OCI-LY7 (cell line): Measurements from ENCODE around the gene XYLT1. TPM values are rescaled to one million over a fixed set of nuclear protein-coding genes. Genes with fewer than 3 reads are reported as not detected.

Experiments
- BruUV-seq: library from RNA; stranded (reverse); fragments of 400-500 nt; replicated peaks from 2 replicates; lab custom pipeline; 2021; lab: Mats Ljungman, UMichigan
- CTCF ChIA-PET: fragments of 300-600 bp; sonication (Branson Sonifier 250); formaldehyde crosslinking; loops from one replicate; lab custom pipeline; 2022; ENCODE audit warnings: antibody characterized with exemption; ENCODE audit not compliant: unreplicated experiment; lab: Charles Lee
- POLR2A ChIA-PET: fragments of 300-600 bp; sonication (Branson Sonifier 250); formaldehyde crosslinking; loops from one replicate; lab custom pipeline; 2022; ENCODE audit warnings: antibody characterized with exemption; lab: Charles Lee
- DNase-seq: peaks from one replicate; pipeline ENCODE4 v3.0.0-alpha.2; 2015; ENCODE audit warnings: low spot score
- H2AFZ ChIP-seq: fragments of 200-600 bp; sonication (generic), shearing (Covaris generic); 2 replicates; pipeline ENCODE4 v1.6.1; 2014; ENCODE audit warnings: mild to moderate bottlenecking, antibody characterized with exemption, low read length, moderate library complexity
- H3K27ac ChIP-seq: fragments of 200-600 bp; sonication (generic); 2 replicates; pipeline ENCODE4 v1.5.1; 2014; ENCODE audit warnings: mixed run types, low read depth, mild to moderate bottlenecking, moderate library complexity, low read length, inconsistent platforms; ENCODE audit not compliant: poor library complexity, severe bottlenecking
- H3K36me3 ChIP-seq: fragments of 200-600 bp; sonication (generic); 2 replicates; pipeline ENCODE4 v1.6.1; 2014; ENCODE audit warnings: mild to moderate bottlenecking, antibody characterized with exemption, low read length, moderate library complexity, mixed read lengths; ENCODE audit not compliant: insufficient read depth
- H3K4me1 ChIP-seq: fragments of 200-600 bp; sonication (generic); 2 replicates; pipeline ENCODE4 v1.5.1; 2014; ENCODE audit warnings: mild to moderate bottlenecking, low read length; ENCODE audit not compliant: insufficient read depth, poor library complexity, severe bottlenecking
- H3K4me2 ChIP-seq: fragments of 200-600 bp; sonication (generic); 2 replicates; pipeline ENCODE4 v1.6.1; 2014; ENCODE audit warnings: mild to moderate bottlenecking, low read length
- H3K4me3 ChIP-seq: fragments of 200-600 bp; sonication (generic); 2 replicates; pipeline ENCODE4 v1.5.1; 2014; ENCODE audit warnings: mild to moderate bottlenecking, low read depth, low read length; ENCODE audit not compliant: poor library complexity, severe bottlenecking
- H3K79me2 ChIP-seq: fragments of 200-600 bp; sonication (generic); 2 replicates; pipeline ENCODE4 v1.6.1; 2016; ENCODE audit warnings: low read depth, mild to moderate bottlenecking, low read length, moderate library complexity, mixed read lengths; ENCODE audit not compliant: insufficient read depth
- H3K9me2 ChIP-seq: fragments of 200-600 bp; sonication (generic); 2 replicates; pipeline ENCODE4 v1.6.1; 2016; ENCODE audit warnings: mild to moderate bottlenecking, low read length, mixed read lengths; ENCODE audit not compliant: insufficient read depth
- H3K9me3 ChIP-seq: fragments of 200-600 bp; sonication (generic); 2 replicates; pipeline ENCODE4 v1.6.1; 2014; ENCODE audit warnings: mild to moderate bottlenecking, mixed run types, low read length, mixed read lengths
- H4K20me1 ChIP-seq: fragments of 200-600 bp; sonication (generic); 2 replicates; pipeline ENCODE4 v1.6.1; 2014; ENCODE audit warnings: mild to moderate bottlenecking, antibody characterized with exemption, low read length, moderate library complexity, mixed read lengths; ENCODE audit not compliant: insufficient read depth
- CTCF ChIP-seq: fragments of 200-600 bp; sonication (generic); conservative IDR thresholded peaks from 2 replicates; pipeline ENCODE4 v1.5.1; 2014; ENCODE audit warnings: mild to moderate bottlenecking, antibody characterized with exemption, low read length, moderate library complexity, mixed read lengths
- EZH2phosphoT487 ChIP-seq: fragments of 200-600 bp; sonication (generic); IDR thresholded peaks from 2 replicates; pipeline ENCODE4 v1.6.1; 2018; ENCODE audit warnings: low read depth, borderline replicate concordance, mild to moderate bottlenecking, mixed run types, antibody characterized with exemption, low read length, moderate library complexity, mixed read lengths
- intact Hi-C: fragments of 100-400 bp; cut with micrococcal nuclease; formaldehyde crosslinking; loops from one replicate; pipeline ENCODE4 v1.10.0; 2022; ENCODE audit not compliant: unreplicated experiment
- total RNA-seq, 2 experiments: library from RNA; depleted of rRNA in 1 of 2; stranded (reverse); fragments of >200 nt in 1 of 2; shearing (Covaris generic) in 1 of 2; gene quantifications; 2 replicates each; pipeline ENCODE4 v1.2.3, GENCODE V29; 2014 to 2022

XYLT1 gene
- total RNA-seq, 2 experiments from 2014 or later, result 36.3 to 50.0 TPM

GRCh38 chr16:17084130-17084529 is 386.6 kb downstream of the XYLT1 start:
- no peak overlapping the region for H2AFZ ChIP-seq
- DNase-seq, result no peak
- intact Hi-C loops, result no loop called here
- ChIA-PET POLR2A (no interaction called here), CTCF (no interaction called here)
- H3K4me3 ChIP-seq, result no peak overlapping the region
- BruUV-seq, result no TSS peak
- no peaks in the 10 kb centered on the region for H4K20me1 ChIP-seq
- H3K9me2 ChIP-seq, result no peaks in the 10 kb centered on the region
- H3K9me3 ChIP-seq, result no peaks in the 10 kb centered on the region
- no peak overlapping the region for H3K27ac ChIP-seq
- H3K79me2 ChIP-seq, result no peaks in the 10 kb centered on the region
- H3K36me3 ChIP-seq, result no peaks in the 10 kb centered on the region
- no peaks in the 10 kb centered on the region for H3K4me1 ChIP-seq
- H3K4me2 ChIP-seq, result no peak overlapping the region
- TF ChIP-seq CTCF (no peak), EZH2phosphoT487 (no peak)

GRCh38 chr16:17083628-17084027 is 387.1 kb downstream of the XYLT1 start:
- ChIA-PET CTCF (no interaction called here), POLR2A (no interaction called here)
- no TSS peak for BruUV-seq
- Histone ChIP-seq H3K4me3 (no peak overlapping the region), H2AFZ (no peak overlapping the region), H3K27ac (no peak overlapping the region), H3K9me3 (no peaks in the 10 kb centered on the region), H3K9me2 (no peaks in the 10 kb centered on the region), H3K4me2 (no peak overlapping the region), H3K4me1 (no peaks in the 10 kb centered on the region), H4K20me1 (no peaks in the 10 kb centered on the region), H3K79me2 (no peaks in the 10 kb centered on the region), H3K36me3 (no peaks in the 10 kb centered on the region)
- intact Hi-C loops, result no loop called here
- DNase-seq, result no peak
- TF ChIP-seq EZH2phosphoT487 (no peak), CTCF (no peak)

DNA sequence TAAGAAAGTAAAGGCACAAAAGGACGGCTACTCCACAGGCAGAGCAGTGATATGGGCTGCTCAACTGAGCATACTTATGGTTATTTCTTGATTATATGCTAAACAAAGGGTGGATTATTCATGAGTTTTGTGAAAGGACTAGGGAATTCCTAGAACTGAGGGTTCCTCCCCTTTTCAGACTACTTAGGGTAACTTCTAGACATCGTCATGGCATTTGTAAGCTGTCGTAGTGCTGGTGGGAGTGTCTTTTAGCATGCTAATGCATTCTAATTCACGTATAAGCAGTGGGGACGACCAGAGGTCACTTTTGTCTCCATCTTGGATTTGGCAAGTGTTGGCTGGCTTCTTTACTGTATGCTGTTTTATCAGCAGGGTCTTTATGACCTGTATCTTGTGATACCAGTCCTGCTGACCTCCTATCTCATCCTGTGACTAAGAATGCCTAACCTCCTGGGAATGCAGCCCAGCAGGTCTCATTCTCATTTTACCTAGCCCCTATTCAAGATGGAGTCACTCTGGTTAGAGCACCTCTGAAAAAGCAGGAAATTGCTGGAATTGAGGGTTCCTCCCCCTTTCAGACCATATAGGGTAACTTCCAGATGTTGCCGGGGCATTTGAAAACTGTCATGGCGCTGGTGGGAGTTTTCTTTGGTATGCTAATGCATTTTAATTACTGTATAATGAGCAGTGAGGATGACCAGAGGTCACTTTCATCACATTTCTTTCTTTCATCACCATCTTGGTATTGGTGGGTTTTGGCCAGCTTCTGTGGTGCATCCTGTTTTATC is 388.5 kb downstream of the XYLT1 start:
- CTCF ChIA-PET, result no interaction called here
- POLR2A ChIA-PET, result no interaction called here

More for the DNA sequence above, 388.5 kb downstream of the XYLT1 start:
- no peaks in the 10 kb centered on the region for H3K9me3 ChIP-seq
- H3K9me2 ChIP-seq, result no peaks in the 10 kb centered on the region
- H3K79me2 ChIP-seq, result no peaks in the 10 kb centered on the region
- no peak for DNase-seq
- no peak overlapping the region for H3K4me2 ChIP-seq
- H3K36me3 ChIP-seq, result no peaks in the 10 kb centered on the region
- intact Hi-C loops, result no loop called here
- TF ChIP-seq EZH2phosphoT487, result no peak
- no peak for TF ChIP-seq CTCF
- no TSS peak for BruUV-seq
- H3K4me3 ChIP-seq, result no peak overlapping the region
- no peak overlapping the region for H3K27ac ChIP-seq
- no peaks in the 10 kb centered on the region for H4K20me1 ChIP-seq
- no peak overlapping the region for H2AFZ ChIP-seq
- no peaks in the 10 kb centered on the region for H3K4me1 ChIP-seq
